Lung (tissue), 12 donors: Measurements from ENCODE around the gene IL12A. TPM values are rescaled to one million over a fixed set of nuclear protein-coding genes. Genes with fewer than 3 reads are reported as not detected.

ENCODE experiments used
- ATAC-seq: fragments of 200-7000 bp; cut with Tn5 transposase; one replicate; pipeline ENCODE4 v1.9.1; 2020; ENCODE audit warnings: moderate number of reproducible peaks; ENCODE audit not compliant: insufficient read depth, low FRiP score
- DNase-seq, 3 donors: peaks; one replicate each; pipeline ENCODE4 v3.0.0-alpha.2; 2013 to 2017
- H3K27ac ChIP-seq, 2 donors: one replicate each; pipeline ENCODE4 v1.5.1; 2013; ENCODE audit warnings: mild to moderate bottlenecking in 2 of 2, moderate library complexity in 2 of 2, control low read depth in 1 of 2, inconsistent platforms in 1 of 2, low read depth in 1 of 2, low read length in 1 of 2
- H3K27me3 ChIP-seq, 3 donors: one replicate each; pipeline ENCODE4 v1.5.1; 2013; ENCODE audit warnings: low read length in 2 of 3; ENCODE audit not compliant: control insufficient read depth in 3 of 3, insufficient read depth in 3 of 3
- H3K36me3 ChIP-seq, 4 donors: one replicate each; pipeline ENCODE4 v1.5.1; 2013; ENCODE audit warnings: low read length in 4 of 4, mild to moderate bottlenecking in 1 of 4, moderate library complexity in 1 of 4; ENCODE audit not compliant: control insufficient read depth in 4 of 4, insufficient read depth in 4 of 4
- H3K4me1 ChIP-seq, 5 donors: one replicate each; pipeline ENCODE4 v1.5.1; 2013; ENCODE audit warnings: low read length in 5 of 5, mild to moderate bottlenecking in 2 of 5, moderate library complexity in 1 of 5; ENCODE audit not compliant: control insufficient read depth in 5 of 5, insufficient read depth in 5 of 5
- H3K4me3 ChIP-seq: one replicate; pipeline ENCODE4 v1.5.1; 2013; ENCODE audit warnings: mild to moderate bottlenecking, control low read depth, moderate library complexity
- H3K9ac ChIP-seq, 2 donors: one replicate each; pipeline ENCODE4 v1.5.1; 2013; ENCODE audit warnings: low read length in 2 of 2, control low read depth in 1 of 2; ENCODE audit not compliant: insufficient read depth in 1 of 2
- H3K9me3 ChIP-seq, 4 donors: one replicate each; pipeline ENCODE4 v1.5.1; 2013; ENCODE audit warnings: low read length in 3 of 4, mild to moderate bottlenecking in 1 of 4, moderate library complexity in 1 of 4; ENCODE audit not compliant: control insufficient read depth in 4 of 4, insufficient read depth in 3 of 4
- CTCF ChIP-seq: IDR thresholded peaks from 2 replicates; pipeline ENCODE4 v1.5.1; 2012; ENCODE audit warnings: mild to moderate bottlenecking; ENCODE audit errors: control extremely low read depth, extremely low read depth
- WGBS, 2 donors: extraction: QIAGEN DNeasy Blood & Tissue Kit; methylation state at CpG; one replicate each; pipeline ENCODE4 v1.1.7; 2013; 5-methylcytosine and 5-hydroxymethylcytosine counted together
- polyA plus RNA-seq, 2 donors: library from polyadenylated mRNA; stranded (reverse); fragments of 200-250 nt; gene quantifications; one replicate each; pipeline ENCODE4 v1.2.1, GENCODE V29; 2013
- total RNA-seq, 2 donors: library from RNA; depleted of rRNA in 1 of 2; stranded (reverse); fragments of >200 nt in 1 of 2; gene quantifications; one replicate each; pipeline ENCODE4 v1.2.1, GENCODE V29; 2014 to 2021
- donor health status: control.
- donor health status: control.
- donor health status: Bipolar disorder and iron deficiency.
- donor health status: healthy.
- donor health status: DM: yes; HTN: yes; CAD: no.

IL12A gene
- total and polyA plus RNA-seq, 4 donors, result 0.67 to 3.3 (median 1.9) TPM

- Histone ChIP-seq H3K27ac (no peak overlapping the region), H3K9me3 (no peaks in the 10 kb centered on the region), H3K4me1 (peaks cover 0 to 2% (median 0%) of the 10 kb centered on the region in 5 donors), H3K9ac (no peak overlapping the region), H3K4me3 (no peak overlapping the region), H3K36me3 (no peaks in the 10 kb centered on the region), H3K27me3 (no peaks in the 10 kb centered on the region)
- 90 to 95% methylated on average over 2 of the region's 2 CpGs for WGBS, 2 donors
- no peak for ATAC-seq
- no peak for DNase-seq
- TF ChIP-seq CTCF, result no peak
These were observed 42.7 kb upstream of the IL12A start for GRCh38 chr3:159945930-159946329.

- ATAC-seq (no peak), DNase-seq (no peak)
- Histone ChIP-seq H3K4me3 (no peak overlapping the region), H3K4me1 (peaks cover 0 to 2% (median 0%) of the 10 kb centered on the region in 5 donors), H3K36me3 (no peaks in the 10 kb centered on the region), H3K9ac (no peak overlapping the region), H3K27me3 (no peaks in the 10 kb centered on the region), H3K27ac (no peak overlapping the region), H3K9me3 (no peaks in the 10 kb centered on the region)
- no peak for TF ChIP-seq CTCF
These were observed 41.4 kb upstream of the IL12A start for GRCh38 chr3:159947220-159947619.

GRCh38 chr3:159948429-159949144, 40.0 kb upstream of the IL12A start:
- no peaks in the 10 kb centered on the region for H3K27me3 ChIP-seq
- H3K4me1 ChIP-seq, result peaks cover 0 to 2% (median 0%) of the 10 kb centered on the region in 5 donors
- no peak overlapping the region for H3K4me3 ChIP-seq
- no peaks in the 10 kb centered on the region for H3K36me3 ChIP-seq
- ATAC-seq (no peak), DNase-seq (no peak)
- WGBS, 2 donors, result 32 to 55% methylated on average over 5 of the region's 5 CpGs
- TF ChIP-seq CTCF, result no peak
- no peak overlapping the region for H3K9ac ChIP-seq
- no peaks in the 10 kb centered on the region for H3K9me3 ChIP-seq
- H3K27ac ChIP-seq, result no peak overlapping the region
